H1 (cell line): ENCODE data around the gene POMT2.

Source experiments
- CBX5 ChIP-seq: fragments of 300-800, 300-1000 bp; sonication (generic); IDR thresholded peaks from 2 replicates; pipeline ENCODE4 v1.7.1; 2016; ENCODE audit warnings: antibody characterized with exemption, low read length, low read depth
- CBX8 ChIP-seq: fragments of 300-800, 300-1000 bp; sonication (generic); IDR thresholded peaks from 2 replicates; pipeline ENCODE4 v1.7.1; 2016; ENCODE audit warnings: low read depth, low read length, borderline replicate concordance
- CHD2 ChIP-seq: IDR thresholded peaks from 2 replicates; pipeline ENCODE4 v1.6.1; 2012; ENCODE audit warnings: low read length, improper control_type of control experiment
- EGR1 ChIP-seq: IDR thresholded peaks from 2 replicates; pipeline ENCODE4 v1.6.1; 2011; ENCODE audit warnings: low read depth, low read length, borderline replicate concordance
- EP300 ChIP-seq, 2 experiments: IDR thresholded peaks; 1 replicate in 1 of 2; 2 replicates in 1 of 2; pipeline ENCODE4 v1.6.1; 2011 to 2012; ENCODE audit warnings: low read depth in 2 of 2, low read length in 2 of 2, mild to moderate bottlenecking in 2 of 2, borderline replicate concordance in 1 of 2, inconsistent platforms in 1 of 2, moderate library complexity in 1 of 2
- EZH2 ChIP-seq: fragments of 200-600 bp; sonication (generic); IDR thresholded peaks from 2 replicates; pipeline ENCODE4 v1.7.1; 2012; ENCODE audit warnings: low read depth, mild to moderate bottlenecking, moderate library complexity, low read length, inconsistent platforms; ENCODE audit not compliant: severe bottlenecking
- GABPA ChIP-seq: IDR thresholded peaks from 2 replicates; pipeline ENCODE4 v1.6.1; 2011; ENCODE audit warnings: mild to moderate bottlenecking, low read length, moderate library complexity, borderline replicate concordance; ENCODE audit not compliant: insufficient read depth
- PHF8 ChIP-seq: fragments of 200-600 bp; sonication (generic); conservative IDR thresholded peaks from 2 replicates; pipeline ENCODE4 v1.7.1; 2012; ENCODE audit warnings: low read depth, mild to moderate bottlenecking, inconsistent platforms, low read length, moderate library complexity
- POLR2A ChIP-seq, 2 experiments: IDR thresholded peaks; 1 replicate in 1 of 2; 2 replicates in 1 of 2; pipeline ENCODE4 v1.6.1; 2011; ENCODE audit warnings: low read depth in 2 of 2, low read length in 2 of 2, mild to moderate bottlenecking in 2 of 2; ENCODE audit errors: control extremely low read depth in 1 of 2
- SP1 ChIP-seq: IDR thresholded peaks from 2 replicates; pipeline ENCODE4 v1.6.1; 2011; ENCODE audit warnings: low read depth, low read length
- SRF ChIP-seq: IDR thresholded peaks from 2 replicates; pipeline ENCODE4 v1.6.1; 2011; ENCODE audit warnings: mild to moderate bottlenecking, low read depth, low read length, moderate library complexity
- TF ChIP-seq, protein P1 (sequence below), 3 experiments: IDR thresholded peaks; 1 replicate in 2 of 3; 2 replicates in 1 of 3; pipeline versions ENCODE4 v1.5.1 to v1.6.1; 2011; ENCODE audit warnings: low read length in 3 of 3, mild to moderate bottlenecking in 3 of 3, inconsistent platforms in 2 of 3, low read depth in 1 of 3, moderate library complexity in 1 of 3; ENCODE audit not compliant: insufficient read depth in 1 of 3; ENCODE audit errors: control extremely low read depth in 1 of 3
- TF ChIP-seq, protein P2 (sequence below): IDR thresholded peaks from 2 replicates; pipeline ENCODE4 v1.6.1; 2012; ENCODE audit warnings: low read length, inconsistent platforms

DNA sequence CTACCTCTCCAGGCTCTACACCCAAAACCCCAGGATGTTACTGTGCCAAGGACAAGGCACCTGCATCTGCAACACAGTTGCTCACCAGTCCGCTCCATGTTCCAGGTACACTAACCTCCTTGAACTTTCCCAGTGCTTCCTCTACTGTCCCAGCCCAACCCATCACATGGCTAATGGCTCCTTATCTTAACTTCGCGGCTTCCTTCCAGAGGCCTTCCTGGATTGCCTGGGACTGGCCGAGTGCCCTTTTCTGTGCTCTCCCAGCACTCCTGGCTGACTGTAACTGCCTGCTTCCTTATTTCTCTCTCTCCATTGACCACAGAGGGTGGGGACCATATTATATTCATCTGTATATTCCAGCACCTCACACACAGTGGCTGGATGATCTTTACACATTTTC lies 20.9 kb downstream of the POMT2 start:
- TF ChIP-seq, protein P1, sequence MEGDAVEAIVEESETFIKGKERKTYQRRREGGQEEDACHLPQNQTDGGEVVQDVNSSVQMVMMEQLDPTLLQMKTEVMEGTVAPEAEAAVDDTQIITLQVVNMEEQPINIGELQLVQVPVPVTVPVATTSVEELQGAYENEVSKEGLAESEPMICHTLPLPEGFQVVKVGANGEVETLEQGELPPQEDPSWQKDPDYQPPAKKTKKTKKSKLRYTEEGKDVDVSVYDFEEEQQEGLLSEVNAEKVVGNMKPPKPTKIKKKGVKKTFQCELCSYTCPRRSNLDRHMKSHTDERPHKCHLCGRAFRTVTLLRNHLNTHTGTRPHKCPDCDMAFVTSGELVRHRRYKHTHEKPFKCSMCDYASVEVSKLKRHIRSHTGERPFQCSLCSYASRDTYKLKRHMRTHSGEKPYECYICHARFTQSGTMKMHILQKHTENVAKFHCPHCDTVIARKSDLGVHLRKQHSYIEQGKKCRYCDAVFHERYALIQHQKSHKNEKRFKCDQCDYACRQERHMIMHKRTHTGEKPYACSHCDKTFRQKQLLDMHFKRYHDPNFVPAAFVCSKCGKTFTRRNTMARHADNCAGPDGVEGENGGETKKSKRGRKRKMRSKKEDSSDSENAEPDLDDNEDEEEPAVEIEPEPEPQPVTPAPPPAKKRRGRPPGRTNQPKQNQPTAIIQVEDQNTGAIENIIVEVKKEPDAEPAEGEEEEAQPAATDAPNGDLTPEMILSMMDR (IDR thresholded peaks at IDR 0.05; ENCODE audit: control extremely low read depth in 1 of 3, insufficient read depth in 1 of 3, low read depth in 1 of 3, low read length in 3 of 3): no peak
- TF ChIP-seq SRF: no peak
- TF ChIP-seq SP1: no peak
- no peak for TF ChIP-seq EZH2
- no peak for TF ChIP-seq POLR2A (IDR thresholded peaks at IDR 0.05; ENCODE audit: control extremely low read depth in 1 of 2, low read depth in 2 of 2, low read length in 2 of 2)
- TF ChIP-seq EGR1: no peak
- TF ChIP-seq, protein P2, sequence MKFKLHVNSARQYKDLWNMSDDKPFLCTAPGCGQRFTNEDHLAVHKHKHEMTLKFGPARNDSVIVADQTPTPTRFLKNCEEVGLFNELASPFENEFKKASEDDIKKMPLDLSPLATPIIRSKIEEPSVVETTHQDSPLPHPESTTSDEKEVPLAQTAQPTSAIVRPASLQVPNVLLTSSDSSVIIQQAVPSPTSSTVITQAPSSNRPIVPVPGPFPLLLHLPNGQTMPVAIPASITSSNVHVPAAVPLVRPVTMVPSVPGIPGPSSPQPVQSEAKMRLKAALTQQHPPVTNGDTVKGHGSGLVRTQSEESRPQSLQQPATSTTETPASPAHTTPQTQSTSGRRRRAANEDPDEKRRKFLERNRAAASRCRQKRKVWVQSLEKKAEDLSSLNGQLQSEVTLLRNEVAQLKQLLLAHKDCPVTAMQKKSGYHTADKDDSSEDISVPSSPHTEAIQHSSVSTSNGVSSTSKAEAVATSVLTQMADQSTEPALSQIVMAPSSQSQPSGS: no peak
- no peak for TF ChIP-seq CHD2
- no peak for TF ChIP-seq PHF8
- no peak for TF ChIP-seq EP300 (IDR thresholded peaks at IDR 0.05; ENCODE audit: borderline replicate concordance in 1 of 2, low read depth in 2 of 2, low read length in 2 of 2)
- TF ChIP-seq CBX8: no peak
- no peak for TF ChIP-seq GABPA
- TF ChIP-seq CBX5: no peak
